Stimulated activated CD8-positive, alpha-beta memory T cell treated with anti-CD3 and anti-CD28 coated beads, Interleukin-4, amount 100 ng/mL, for 4 hours (primary cell): ENCODE results near the gene DLG1.
"Not testable (repeated sequence)": the region's sequence is repeated elsewhere in the genome, so short reads cannot be mapped to it uniquely, and the experiment has no call there.

ENCODE experiments used
- DNase-seq, 2 donors: peaks; one replicate each; pipeline ENCODE4 v3.0.0-alpha.2; 2020; ENCODE audit warnings: low read depth in 2 of 2, low spot score in 1 of 2

DLG1 gene

GRCh38 chr3:197289726-197290125 lies 8.7 kb downstream of the DLG1 start:
- no peak for DNase-seq

GRCh38 chr3:197286678-197287077 lies 11.7 kb downstream of the DLG1 start:
- DNase-seq: no peak

GRCh38 chr3:197285557-197285956 lies 12.9 kb downstream of the DLG1 start:
- no peak for DNase-seq

GRCh38 chr3:197283045-197283444 lies 15.4 kb downstream of the DLG1 start:
- no peak for DNase-seq

GRCh38 chr3:197281849-197282248 lies 16.6 kb downstream of the DLG1 start:
- no peak for DNase-seq

GRCh38 chr3:197280156-197280555 lies 18.3 kb downstream of the DLG1 start:
- DNase-seq: no peak

- DNase-seq: no peak
Measured at GRCh38 chr3:197278933-197279332, 19.5 kb downstream of the DLG1 start.

GRCh38 chr3:197276808-197277207 lies 21.6 kb downstream of the DLG1 start:
- DNase-seq: not testable (repeated sequence)

- DNase-seq: no peak
Measured at GRCh38 chr3:197270558-197271317, 27.7 kb downstream of the DLG1 start.

GRCh38 chr3:197269024-197269423 lies 29.4 kb downstream of the DLG1 start:
- DNase-seq: no peak

GRCh38 chr3:197268294-197268693 lies 30.1 kb downstream of the DLG1 start:
- no peak for DNase-seq

GRCh38 chr3:197266331-197266730 lies 32.1 kb downstream of the DLG1 start:
- no peak for DNase-seq

- no peak for DNase-seq
Measured at GRCh38 chr3:197262709-197263108, 35.7 kb downstream of the DLG1 start.

- DNase-seq: no peak
Measured at GRCh38 chr3:197261164-197261509, 37.3 kb downstream of the DLG1 start.

GRCh38 chr3:197260491-197261163 lies 37.8 kb downstream of the DLG1 start:
- no peak for DNase-seq

- DNase-seq: no peak
Measured at GRCh38 chr3:197259096-197259495, 39.3 kb downstream of the DLG1 start.

- no peak for DNase-seq
Measured at GRCh38 chr3:197258168-197258755, 40.1 kb downstream of the DLG1 start.

- no peak for DNase-seq
Measured at GRCh38 chr3:197257711-197258110, 40.7 kb downstream of the DLG1 start.

- no peak for DNase-seq
Measured at GRCh38 chr3:197256836-197257444, 41.5 kb downstream of the DLG1 start.

- no peak for DNase-seq
Measured at GRCh38 chr3:197256104-197256503, 42.3 kb downstream of the DLG1 start.

- DNase-seq: no peak
Measured at GRCh38 chr3:197253238-197253947, 45.0 kb downstream of the DLG1 start.
